CD4-positive, alpha-beta T cell (primary cell): ENCODE data around the gene RNU2-1. TPM values are rescaled to one million over a fixed set of nuclear protein-coding genes. Genes with fewer than 3 reads are reported as not detected.
"Not testable (repeated sequence)": the region's sequence is repeated elsewhere in the genome, so short reads cannot be mapped to it uniquely, and the experiment has no call there.

ENCODE experiments used
- ATAC-seq: fragments of 200-7000 bp; cut with Tn5 transposase; one replicate; pipeline ENCODE4 v1.10.0; 2022; ENCODE audit warnings: mild to moderate bottlenecking; ENCODE audit not compliant: poor library complexity
- CTCF ChIA-PET: fragments of 350-600 bp; sonication (Branson Sonifier 250); formaldehyde crosslinking; loops from one replicate; lab custom pipeline; 2021; ENCODE audit warnings: antibody characterized with exemption, inconsistent platforms; lab: Charles Lee
- POLR2A ChIA-PET: fragments of 350-600 bp; sonication (Branson Sonifier 250); formaldehyde crosslinking; loops from one replicate; lab custom pipeline; 2021; ENCODE audit warnings: antibody characterized with exemption, inconsistent platforms; lab: Charles Lee
- DNase-seq, 14 experiments: peaks; one replicate each; pipeline ENCODE4 v3.0.0-alpha.2; 2013 to 2020; ENCODE audit warnings: mixed read lengths in 2 of 14
- H3K27ac ChIP-seq, 2 donors: one replicate each; pipeline versions ENCODE4 v1.5.1 to v1.7.0; 2013; ENCODE audit warnings: low read length in 2 of 2, low read depth in 1 of 2, mild to moderate bottlenecking in 1 of 2
- H3K27me3 ChIP-seq, 2 experiments: 1 replicate in 1 of 2; 2 replicates in 1 of 2; pipeline versions ENCODE4 v1.6.1 to v1.7.0; 2013; ENCODE audit warnings: low read length in 2 of 2, control low read depth in 1 of 2, mild to moderate bottlenecking in 1 of 2, moderate library complexity in 1 of 2; ENCODE audit not compliant: insufficient read depth in 2 of 2, control insufficient read depth in 1 of 2
- H3K36me3 ChIP-seq: one replicate; pipeline ENCODE4 v1.6.1; 2013; ENCODE audit warnings: low read length, control low read depth; ENCODE audit not compliant: insufficient read depth
- H3K4me1 ChIP-seq: one replicate; pipeline ENCODE4 v1.6.1; 2013; ENCODE audit warnings: low read length, control low read depth; ENCODE audit not compliant: insufficient read depth
- H3K4me3 ChIP-seq: one replicate; pipeline ENCODE4 v1.5.1; 2013; ENCODE audit warnings: mild to moderate bottlenecking, low read length, moderate library complexity
- H3K9me3 ChIP-seq, 2 experiments: 1 replicate in 1 of 2; 2 replicates in 1 of 2; pipeline versions ENCODE4 v1.6.1 to v1.7.0; 2013; ENCODE audit warnings: low read length in 2 of 2, mild to moderate bottlenecking in 2 of 2, control low read depth in 1 of 2, moderate library complexity in 1 of 2; ENCODE audit not compliant: control insufficient read depth in 1 of 2, insufficient read depth in 1 of 2
- H3K27ac Mint-ChIP-seq: one replicate; pipeline ENCODE4 v1.8.0; 2020; ENCODE audit warnings: mixed read lengths
- H3K27me3 Mint-ChIP-seq: one replicate; pipeline ENCODE4 v1.8.0; 2021; ENCODE audit warnings: mixed read lengths
- H3K36me3 Mint-ChIP-seq: one replicate; pipeline ENCODE4 v1.8.0; 2021; ENCODE audit warnings: low read depth, mixed read lengths
- H3K4me1 Mint-ChIP-seq: one replicate; pipeline ENCODE4 v1.8.0; 2021; ENCODE audit warnings: low read depth, mixed read lengths
- H3K4me3 Mint-ChIP-seq: one replicate; pipeline ENCODE4 v1.8.0; 2020; ENCODE audit warnings: mild to moderate bottlenecking, mixed read lengths
- H3K9me3 Mint-ChIP-seq: one replicate; pipeline ENCODE4 v1.8.0; 2020; ENCODE audit warnings: mixed read lengths
- intact Hi-C, 2 experiments: fragments of 100-400 bp; cut with DNase I in 1 of 2; cut with micrococcal nuclease in 1 of 2; formaldehyde crosslinking; loops; one replicate each; pipeline versions ENCODE4 v1.15.1 to v1.9.0; 2023 to 2025; cut with DNase I, micrococcal nuclease
- total RNA-seq, 174 experiments: library from RNA in 2 of 174; stranded (reverse) in 2 of 174; gene quantifications; one replicate each; pipeline ENCODE4 v1.2.3 and lab custom pipeline; 2021 to 2026

RNU2-1 gene
- total RNA-seq, 2 experiments from 2014 or later = 5,534 to 5,951 TPM

- CTCF ChIA-PET, intact Hi-C loops, H3K27me3 Mint-ChIP-seq, H3K4me1 Mint-ChIP-seq, H3K36me3 Mint-ChIP-seq, H3K36me3 ChIP-seq, POLR2A ChIA-PET, H3K27ac ChIP-seq, H3K4me3 ChIP-seq, DNase-seq, H3K4me3 Mint-ChIP-seq, H3K9me3 ChIP-seq, H3K9me3 Mint-ChIP-seq, H3K27me3 ChIP-seq, ATAC-seq, H3K27ac Mint-ChIP-seq, H3K4me1 ChIP-seq: not testable (repeated sequence)
Observed at GRCh38 chr17:43239597-43239996, 5.8 kb upstream of the RNU2-1 start.

DNA sequence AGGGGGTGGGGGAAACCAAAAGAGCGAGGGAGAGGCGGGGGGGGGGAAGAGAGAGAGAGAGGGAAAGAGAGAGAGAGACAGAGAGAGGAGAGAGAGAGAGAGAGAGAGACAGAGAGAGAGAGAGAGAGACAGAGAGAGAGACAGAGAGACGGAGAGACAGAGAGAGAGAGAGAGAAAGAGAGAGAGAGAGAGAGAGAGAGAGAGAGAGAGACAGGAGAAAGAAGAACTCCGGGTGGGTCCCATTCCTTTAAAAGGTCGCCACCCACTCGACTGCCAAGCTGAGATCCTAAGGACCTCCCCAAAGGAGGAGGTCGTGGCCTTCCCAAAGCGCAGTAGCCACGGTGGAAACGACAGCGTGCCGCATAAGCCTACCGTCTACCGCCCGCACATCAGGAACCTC is 514 bp downstream of the RNU2-1 start:
- ATAC-seq, H3K4me1 ChIP-seq, intact Hi-C loops, DNase-seq, H3K27ac Mint-ChIP-seq, CTCF ChIA-PET, H3K4me1 Mint-ChIP-seq, H3K27me3 ChIP-seq, H3K27me3 Mint-ChIP-seq, H3K9me3 Mint-ChIP-seq, POLR2A ChIA-PET, H3K4me3 Mint-ChIP-seq, H3K36me3 Mint-ChIP-seq, H3K36me3 ChIP-seq, H3K4me3 ChIP-seq, H3K27ac ChIP-seq: not testable (repeated sequence)
- peaks cover 0 to 11% of the 10 kb centered on the region in 2 experiments for H3K9me3 ChIP-seq

GRCh38 chr17:43232021-43232699 is 1.6 kb downstream of the RNU2-1 start:
- H3K4me3 Mint-ChIP-seq = peak overlapping the region; percentile 62
- H3K9me3 ChIP-seq = peaks cover 0 to 11% of the 10 kb centered on the region in 2 experiments
- H3K27me3 Mint-ChIP-seq, CTCF ChIA-PET, H3K27me3 ChIP-seq, POLR2A ChIA-PET, H3K27ac ChIP-seq, H3K36me3 Mint-ChIP-seq, ATAC-seq, H3K27ac Mint-ChIP-seq, H3K36me3 ChIP-seq, H3K4me3 ChIP-seq, H3K4me1 ChIP-seq, H3K9me3 Mint-ChIP-seq, H3K4me1 Mint-ChIP-seq, intact Hi-C loops: not testable (repeated sequence)
- DNase-seq = peak in 7 of 14 experiments; percentile 9 to 26 (median 18)

DNA sequence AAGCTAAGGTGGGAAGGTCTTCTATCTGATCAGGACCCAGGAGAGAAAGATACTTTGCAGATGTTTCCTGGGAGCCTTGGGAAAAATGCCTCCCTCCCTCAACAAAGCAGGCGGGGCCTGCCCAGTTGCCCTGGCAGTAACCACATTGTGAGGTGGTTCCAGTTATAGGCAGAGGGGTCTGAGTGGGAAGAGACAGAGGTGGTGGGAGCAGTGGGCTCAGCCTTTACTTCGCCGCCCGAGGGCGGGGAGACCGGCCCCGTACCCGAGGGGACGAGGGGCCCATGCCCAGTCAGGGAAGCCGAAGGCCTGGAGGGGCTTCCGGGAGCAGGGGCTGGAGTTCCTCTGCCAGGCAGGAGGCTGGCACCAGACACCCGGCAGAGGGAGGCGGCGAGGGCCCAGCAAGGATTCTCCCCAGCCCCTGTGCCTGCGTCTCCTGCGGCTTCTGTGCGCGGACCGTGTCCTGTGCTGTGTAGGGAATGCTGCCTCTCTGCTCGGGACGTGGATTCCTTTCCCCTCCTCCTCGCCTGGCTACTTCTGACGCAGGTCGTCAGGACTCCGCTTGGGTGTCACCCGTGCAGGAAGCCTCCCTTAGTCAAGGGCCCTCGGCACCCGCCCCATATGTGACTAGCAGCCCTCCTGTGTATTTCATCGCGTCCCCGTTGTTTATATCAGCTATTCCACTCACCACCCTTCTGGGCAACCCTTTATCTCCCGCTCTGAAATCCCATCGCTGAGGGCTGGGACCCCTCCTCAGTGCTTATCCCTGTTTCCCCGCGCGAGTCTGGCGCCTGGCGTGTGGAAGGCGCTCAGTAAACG is 2.4 kb downstream of the RNU2-1 start:
- H3K9me3 Mint-ChIP-seq, intact Hi-C loops, H3K36me3 ChIP-seq, H3K27ac ChIP-seq, ATAC-seq, H3K27me3 ChIP-seq, H3K36me3 Mint-ChIP-seq, POLR2A ChIA-PET, H3K27me3 Mint-ChIP-seq, H3K4me1 Mint-ChIP-seq, H3K4me1 ChIP-seq, H3K4me3 ChIP-seq, CTCF ChIA-PET, H3K4me3 Mint-ChIP-seq, H3K27ac Mint-ChIP-seq: not testable (repeated sequence)
- DNase-seq = peak in 1 of 14 experiments; percentile 3
- H3K9me3 ChIP-seq = peaks cover 0 to 11% of the 10 kb centered on the region in 2 experiments

DNA sequence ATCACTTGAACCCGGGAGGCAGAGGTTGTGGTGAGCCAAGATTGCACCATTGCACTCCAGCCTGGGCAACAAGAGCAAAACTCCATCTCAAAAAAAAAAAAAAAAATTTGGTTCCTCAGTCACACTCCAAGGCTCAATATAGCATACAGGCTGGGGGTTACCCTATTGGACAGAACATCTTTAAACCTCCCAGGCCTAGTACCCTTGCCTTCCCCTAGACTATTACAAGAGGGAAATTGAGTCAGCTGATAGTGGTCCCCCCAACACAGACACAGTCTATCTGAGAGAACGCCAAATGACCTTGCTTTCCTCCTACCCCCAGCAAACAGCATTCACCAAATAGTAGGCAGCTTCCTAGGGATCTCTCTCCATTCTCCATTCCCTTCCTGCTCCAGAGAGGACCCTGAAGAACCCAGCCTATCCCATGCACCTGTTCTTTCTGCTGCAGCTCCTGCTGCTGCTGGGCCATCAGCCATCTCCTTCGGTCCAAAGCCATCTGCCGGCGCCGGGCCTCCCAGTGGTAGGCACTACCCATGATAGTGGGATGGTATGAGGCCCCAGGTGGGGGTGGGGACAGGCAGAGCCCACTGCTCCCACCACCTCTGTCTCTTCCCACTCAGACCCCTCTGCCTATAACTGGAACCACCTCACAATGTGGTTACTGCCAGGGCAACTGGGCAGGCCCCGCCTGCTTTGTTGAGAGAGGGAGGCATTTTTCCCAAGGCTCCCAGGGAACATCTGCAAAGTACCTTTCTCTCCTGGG is 5.6 kb downstream of the RNU2-1 start, which contains the start of gene CCDC200:
CCDC200 (minus strand) TSS at position 604 of the 763 bp plus-strand sequence; CDS start at position 535, 69 bp downstream.
- CTCF ChIA-PET, H3K27me3 ChIP-seq, H3K4me3 ChIP-seq, H3K4me3 Mint-ChIP-seq, POLR2A ChIA-PET, H3K4me1 ChIP-seq, ATAC-seq, H3K4me1 Mint-ChIP-seq, H3K27me3 Mint-ChIP-seq, DNase-seq, H3K36me3 Mint-ChIP-seq, H3K36me3 ChIP-seq, H3K27ac Mint-ChIP-seq, H3K9me3 Mint-ChIP-seq, H3K27ac ChIP-seq: not testable (repeated sequence)
- peaks cover 0 to 11% of the 10 kb centered on the region in 2 experiments for H3K9me3 ChIP-seq
- intact Hi-C loops = loop anchor here in 1 of 2 experiments (10.0 kb wide), 1 partner anchor 857 kb away; no protein-coding TSS in a partner anchor
